Right lobe of liver (tissue), 4 donors: Measurements from ENCODE around the gene PRKAR2B.

ENCODE experiments used
- CTCF ChIP-seq, 4 donors: fragments of 200-600 bp in 3 of 4; fragments of 450-650 bp in 1 of 4; IDR thresholded peaks; one replicate each; pipeline versions ENCODE4 v1.5.1 to v1.8.0; 2016 to 2022; ENCODE audit warnings: antibody characterized with exemption in 4 of 4, mild to moderate bottlenecking in 2 of 4
- POLR2A ChIP-seq: fragments of 450-650 bp; IDR thresholded peaks from one replicate; pipeline ENCODE4 v1.6.1; 2017; ENCODE audit warnings: antibody characterized with exemption, mild to moderate bottlenecking
- donor health status: DM: no; HTN: no; CAD: no.
- donor health status: DM: no; HTN: no; CAD: no.
- donor health status: DM: no; HTN: yes; CAD: no.

DNA sequence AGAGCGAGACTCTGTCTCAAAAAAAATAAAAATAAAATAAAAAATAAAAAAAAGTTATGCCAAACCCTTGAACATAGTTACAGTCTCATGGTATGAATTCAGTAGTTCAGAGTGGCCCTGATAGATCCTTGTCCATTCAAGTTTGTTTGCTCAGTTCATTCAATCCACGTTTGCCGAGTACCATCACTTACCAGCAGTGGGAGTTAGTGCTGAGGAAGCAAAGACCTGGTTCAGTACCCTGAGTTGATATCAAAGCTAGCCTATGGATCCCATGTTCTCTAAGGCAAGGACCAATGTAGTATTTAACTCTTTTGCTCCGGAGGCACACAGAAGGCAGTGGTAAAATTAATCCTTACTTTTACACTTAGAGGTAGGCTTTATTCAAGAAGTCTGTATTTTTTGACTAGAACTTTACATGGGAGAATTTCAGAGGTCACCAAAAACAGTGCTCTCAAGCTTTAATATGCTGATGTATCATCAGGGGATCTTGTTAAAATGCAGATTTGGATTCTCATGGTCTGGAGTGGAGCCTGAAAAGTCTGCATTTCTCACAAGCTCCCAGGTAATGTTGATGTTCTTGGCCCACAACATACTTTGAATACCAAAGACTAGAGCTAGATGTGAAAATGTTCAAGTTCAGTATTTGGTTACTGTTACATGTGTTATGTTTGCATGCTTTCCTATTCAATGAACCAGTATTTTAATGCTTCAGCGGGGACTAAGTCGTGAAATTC, 86.1 kb downstream of the PRKAR2B start:
- peak in 1 of 4 donors; percentile 6 for TF ChIP-seq CTCF (IDR thresholded peaks at IDR 0.05)
- no peak for TF ChIP-seq POLR2A
